H9 (cell line): ENCODE data around the gene TAF11L7. TPM values are rescaled to one million over a fixed set of nuclear protein-coding genes. Genes with fewer than 3 reads are reported as not detected.
"Not testable (repeated sequence)": the region's sequence is repeated elsewhere in the genome, so short reads cannot be mapped to it uniquely, and the experiment has no call there.

Source experiments
- DNase-seq: peaks from one replicate; pipeline ENCODE4 v3.0.0-alpha.2; 2017
- H2AFZ ChIP-seq: one replicate; pipeline ENCODE4 v1.6.1; 2013; ENCODE audit warnings: mild to moderate bottlenecking, low read length, control low read depth, moderate library complexity
- H2AK5ac ChIP-seq: 2 replicates; pipeline ENCODE4 v1.6.1; 2013; ENCODE audit warnings: low read length, control low read depth, mixed read lengths; ENCODE audit not compliant: insufficient read length
- H2BK120ac ChIP-seq: one replicate; pipeline ENCODE4 v1.6.1; 2013; ENCODE audit warnings: low read depth, mild to moderate bottlenecking, low read length, control low read depth, inconsistent platforms; ENCODE audit not compliant: poor library complexity, severe bottlenecking
- H2BK12ac ChIP-seq: 2 replicates; pipeline ENCODE4 v1.6.1; 2013; ENCODE audit warnings: low read length, control low read depth, mixed read lengths, low read depth; ENCODE audit not compliant: insufficient read length
- H2BK15ac ChIP-seq: 2 replicates; pipeline ENCODE4 v1.6.1; 2013; ENCODE audit warnings: low read depth, low read length, control low read depth
- H2BK20ac ChIP-seq: one replicate; pipeline ENCODE4 v1.6.1; 2013; ENCODE audit warnings: low read depth, mild to moderate bottlenecking, low read length, control low read depth, inconsistent platforms; ENCODE audit not compliant: poor library complexity, severe bottlenecking
- H2BK5ac ChIP-seq: 2 replicates; pipeline ENCODE4 v1.6.1; 2013; ENCODE audit warnings: low read length, control low read depth, mixed read lengths; ENCODE audit not compliant: insufficient read length
- H3K14ac ChIP-seq: 2 replicates; pipeline ENCODE4 v1.6.1; 2013; ENCODE audit warnings: low read length, control low read depth; ENCODE audit not compliant: insufficient read depth
- H3K18ac ChIP-seq: 2 replicates; pipeline ENCODE4 v1.6.1; 2013; ENCODE audit warnings: low read depth, mild to moderate bottlenecking, mixed read lengths, low read length, control low read depth; ENCODE audit not compliant: insufficient read length
- H3K23ac ChIP-seq: 2 replicates; pipeline ENCODE4 v1.6.1; 2013; ENCODE audit warnings: low read length, control low read depth, mixed read lengths, low read depth; ENCODE audit not compliant: insufficient read length
- H3K23me2 ChIP-seq: 2 replicates; pipeline ENCODE4 v1.6.1; 2013; ENCODE audit warnings: low read depth, mild to moderate bottlenecking, mixed read lengths, low read length, control low read depth; ENCODE audit not compliant: insufficient read length, poor library complexity, severe bottlenecking
- H3K27ac ChIP-seq: 2 replicates; pipeline ENCODE4 v1.5.1; 2013; ENCODE audit warnings: low read length, control low read depth, mixed read lengths, low read depth; ENCODE audit not compliant: insufficient read length
- H3K27me3 ChIP-seq: 2 replicates; pipeline ENCODE4 v1.6.1; 2013; ENCODE audit warnings: low read length, control low read depth, inconsistent platforms; ENCODE audit not compliant: insufficient read depth
- H3K4ac ChIP-seq: 2 replicates; pipeline ENCODE4 v1.6.1; 2013; ENCODE audit warnings: low read depth, mild to moderate bottlenecking, control low read depth, inconsistent platforms, low read length, moderate library complexity
- H3K4me1 ChIP-seq: 2 replicates; pipeline ENCODE4 v1.6.1; 2013; ENCODE audit warnings: low read length, control low read depth, inconsistent platforms; ENCODE audit not compliant: insufficient read depth
- H3K4me2 ChIP-seq: 2 replicates; pipeline ENCODE4 v1.6.1; 2013; ENCODE audit warnings: low read length, control low read depth, mixed read lengths; ENCODE audit not compliant: insufficient read length, insufficient read depth
- H3K56ac ChIP-seq: 2 replicates; pipeline ENCODE4 v1.6.1; 2013; ENCODE audit warnings: low read depth, mild to moderate bottlenecking, mixed read lengths, low read length, control low read depth; ENCODE audit not compliant: insufficient read length
- H3K79me1 ChIP-seq: 2 replicates; pipeline ENCODE4 v1.6.1; 2013; ENCODE audit warnings: low read depth, mild to moderate bottlenecking, moderate library complexity, low read length, control low read depth, inconsistent platforms; ENCODE audit not compliant: insufficient read depth, poor library complexity, severe bottlenecking
- H3K79me2 ChIP-seq: 2 replicates; pipeline ENCODE4 v1.6.1; 2013; ENCODE audit warnings: low read length, control low read depth, inconsistent platforms; ENCODE audit not compliant: insufficient read depth
- H3K9ac ChIP-seq: 2 replicates; pipeline ENCODE4 v1.6.1; 2013; ENCODE audit warnings: low read length, control low read depth, mixed read lengths; ENCODE audit not compliant: insufficient read length; ENCODE audit errors: extremely low read depth
- H3K9me3 ChIP-seq: one replicate; pipeline ENCODE4 v1.6.1; 2013; ENCODE audit warnings: low read depth, low read length, inconsistent platforms; ENCODE audit not compliant: control insufficient read depth
- H3T11ph ChIP-seq: one replicate; pipeline ENCODE4 v1.6.1; 2013; ENCODE audit warnings: mild to moderate bottlenecking, low read length, control low read depth, inconsistent platforms
- H4K20me1 ChIP-seq: one replicate; pipeline ENCODE4 v1.6.1; 2013; ENCODE audit not compliant: control insufficient read depth, insufficient read length, insufficient read depth
- H4K5ac ChIP-seq: 2 replicates; pipeline ENCODE4 v1.6.1; 2013; ENCODE audit warnings: low read depth, mild to moderate bottlenecking, mixed read lengths, low read length, control low read depth; ENCODE audit not compliant: insufficient read length
- H4K8ac ChIP-seq: replicated peaks from 2 replicates; pipeline ENCODE4 v1.6.1; 2013; ENCODE audit warnings: low read length, control low read depth, mixed read lengths, low read depth; ENCODE audit not compliant: insufficient read length
- H4K91ac ChIP-seq: 2 replicates; pipeline ENCODE4 v1.6.1; 2013; ENCODE audit warnings: low read depth, mild to moderate bottlenecking, moderate library complexity, mixed read lengths, low read length, control low read depth; ENCODE audit not compliant: insufficient read length
- H3K27ac Mint-ChIP-seq, 3 experiments: 2 replicates in 2 of 3; 3 replicates in 1 of 3; pipeline ENCODE4 v1.8.0; 2020 to 2021; ENCODE audit warnings: mixed read lengths in 3 of 3, mild to moderate bottlenecking in 1 of 3, moderate library complexity in 1 of 3
- H3K27me3 Mint-ChIP-seq: 2 replicates; pipeline ENCODE4 v1.8.0; 2021; ENCODE audit warnings: low read depth, mild to moderate bottlenecking, moderate library complexity, mixed read lengths
- H3K36me3 Mint-ChIP-seq, 3 experiments: 2 replicates in 2 of 3; 3 replicates in 1 of 3; pipeline ENCODE4 v1.8.0; 2020 to 2021; ENCODE audit warnings: low read depth in 3 of 3, mixed read lengths in 3 of 3; ENCODE audit not compliant: insufficient read depth in 1 of 3
- H3K4me1 Mint-ChIP-seq, 2 experiments: 2 replicates each; pipeline ENCODE4 v1.8.0; 2020; ENCODE audit warnings: mixed read lengths in 2 of 2
- H3K4me3 Mint-ChIP-seq, 2 experiments: 2 replicates in 1 of 2; 3 replicates in 1 of 2; pipeline ENCODE4 v1.8.0; 2020 to 2021; ENCODE audit warnings: mild to moderate bottlenecking in 2 of 2, mixed read lengths in 2 of 2, moderate library complexity in 1 of 2
- H3K9me3 Mint-ChIP-seq, 2 experiments: 2 replicates in 1 of 2; 3 replicates in 1 of 2; pipeline ENCODE4 v1.8.0; 2020; ENCODE audit warnings: mild to moderate bottlenecking in 2 of 2, mixed read lengths in 2 of 2, moderate library complexity in 1 of 2
- WGBS: extraction: QIAGEN DNeasy Blood & Tissue Kit; methylation state at CpG from one replicate; pipeline ENCODE4 v1.1.7; 2013; ENCODE audit warnings: missing lambda C conversion rate, low lambda C conversion rate, mixed read lengths; ENCODE audit not compliant: insufficient read length; ENCODE audit errors: extremely low coverage; 5-methylcytosine and 5-hydroxymethylcytosine counted together
- total RNA-seq: library from RNA; stranded (reverse); gene quantifications from 2 replicates; pipeline ENCODE4 v1.2.1, GENCODE V29; 2021
- TF ChIP-seq, protein P1 (sequence below): fragments of 200-600 bp; sonication (generic); conservative IDR thresholded peaks from 3 replicates; pipeline ENCODE4 v1.8.0; 2021; ENCODE audit warnings: antibody characterized with exemption, mild to moderate bottlenecking

Gene TAF11L7
- total RNA-seq, 1 experiment from 2014 or later = not detected

DNA sequence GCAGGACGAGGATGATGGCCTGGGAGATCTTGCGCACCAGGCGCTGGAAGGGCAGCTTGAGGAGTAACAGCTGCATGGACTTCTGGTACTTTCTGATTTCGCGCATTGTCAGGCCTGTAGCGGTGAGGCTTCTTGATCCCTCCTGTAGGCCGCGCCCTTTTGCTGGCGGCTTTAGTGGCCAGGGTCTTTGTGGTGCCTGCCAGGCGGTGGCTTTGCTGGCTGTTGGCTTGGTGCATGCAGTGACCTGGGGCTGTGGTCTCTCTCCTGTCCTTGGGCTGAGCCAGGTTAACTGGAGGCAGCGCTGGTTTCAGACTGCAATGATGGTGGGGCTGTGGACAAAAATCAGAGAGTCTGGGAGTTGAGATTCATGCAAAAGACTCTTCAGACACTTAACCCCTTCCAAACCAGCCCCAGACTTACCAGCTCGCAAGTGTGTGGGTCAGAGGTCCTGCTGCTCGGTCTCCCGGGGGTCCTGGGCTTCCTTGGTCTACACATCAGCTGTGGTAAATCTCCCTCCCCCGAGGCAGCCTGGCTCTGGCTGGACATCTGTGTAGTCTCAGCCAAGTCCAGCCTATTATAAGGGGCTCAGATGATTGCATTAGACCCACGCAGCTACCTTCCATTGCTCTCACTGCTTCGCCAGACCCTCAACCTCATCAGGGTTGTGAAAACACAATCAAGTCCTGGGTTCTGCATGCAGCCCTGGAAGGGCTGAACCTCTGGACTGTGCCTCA lies 29.5 kb upstream of the TAF11L7 start:
- Mint-ChIP-seq H3K27me3 (no peaks in the 10 kb centered on the region), H3K9me3 (no peaks in the 10 kb centered on the region), H3K4me3 (no peak overlapping the region), H3K36me3 (no peaks in the 10 kb centered on the region), H3K27ac (no peak overlapping the region), H3K4me1 (no peaks in the 10 kb centered on the region)
- H2BK5ac ChIP-seq = no peak overlapping the region
- H2BK20ac ChIP-seq = no peak overlapping the region
- WGBS = no CpG with 5 or more reads among the region's 17 CpGs
- H3K56ac ChIP-seq = no peak overlapping the region
- no peak overlapping the region for H3K9ac ChIP-seq
- H3K4me2 ChIP-seq = no peak overlapping the region
- no peak overlapping the region for H3K23ac ChIP-seq
- no peaks in the 10 kb centered on the region for H3K23me2 ChIP-seq
- no peak overlapping the region for H3K18ac ChIP-seq
- DNase-seq = no peak
- H2BK12ac ChIP-seq = no peak overlapping the region
- H3K4ac ChIP-seq = no peak overlapping the region
- no peaks in the 10 kb centered on the region for H3K9me3 ChIP-seq
- no peak overlapping the region for H3K14ac ChIP-seq
- H2AK5ac ChIP-seq = no peak overlapping the region
- H3K4me1 ChIP-seq = no peaks in the 10 kb centered on the region
- no peak overlapping the region for H3T11ph ChIP-seq
- H2BK120ac ChIP-seq = no peak overlapping the region
- H4K8ac ChIP-seq = no peak overlapping the region
- H3K27ac ChIP-seq = no peak overlapping the region
- no peaks in the 10 kb centered on the region for H3K79me2 ChIP-seq
- no peaks in the 10 kb centered on the region for H4K20me1 ChIP-seq
- TF ChIP-seq, protein P1, sequence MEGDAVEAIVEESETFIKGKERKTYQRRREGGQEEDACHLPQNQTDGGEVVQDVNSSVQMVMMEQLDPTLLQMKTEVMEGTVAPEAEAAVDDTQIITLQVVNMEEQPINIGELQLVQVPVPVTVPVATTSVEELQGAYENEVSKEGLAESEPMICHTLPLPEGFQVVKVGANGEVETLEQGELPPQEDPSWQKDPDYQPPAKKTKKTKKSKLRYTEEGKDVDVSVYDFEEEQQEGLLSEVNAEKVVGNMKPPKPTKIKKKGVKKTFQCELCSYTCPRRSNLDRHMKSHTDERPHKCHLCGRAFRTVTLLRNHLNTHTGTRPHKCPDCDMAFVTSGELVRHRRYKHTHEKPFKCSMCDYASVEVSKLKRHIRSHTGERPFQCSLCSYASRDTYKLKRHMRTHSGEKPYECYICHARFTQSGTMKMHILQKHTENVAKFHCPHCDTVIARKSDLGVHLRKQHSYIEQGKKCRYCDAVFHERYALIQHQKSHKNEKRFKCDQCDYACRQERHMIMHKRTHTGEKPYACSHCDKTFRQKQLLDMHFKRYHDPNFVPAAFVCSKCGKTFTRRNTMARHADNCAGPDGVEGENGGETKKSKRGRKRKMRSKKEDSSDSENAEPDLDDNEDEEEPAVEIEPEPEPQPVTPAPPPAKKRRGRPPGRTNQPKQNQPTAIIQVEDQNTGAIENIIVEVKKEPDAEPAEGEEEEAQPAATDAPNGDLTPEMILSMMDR = no peak
- H2AFZ ChIP-seq = no peak overlapping the region
- no peak overlapping the region for H4K91ac ChIP-seq
- no peaks in the 10 kb centered on the region for H3K27me3 ChIP-seq
- H2BK15ac ChIP-seq = no peak overlapping the region
- H4K5ac ChIP-seq = no peak overlapping the region
- no peaks in the 10 kb centered on the region for H3K79me1 ChIP-seq

DNA sequence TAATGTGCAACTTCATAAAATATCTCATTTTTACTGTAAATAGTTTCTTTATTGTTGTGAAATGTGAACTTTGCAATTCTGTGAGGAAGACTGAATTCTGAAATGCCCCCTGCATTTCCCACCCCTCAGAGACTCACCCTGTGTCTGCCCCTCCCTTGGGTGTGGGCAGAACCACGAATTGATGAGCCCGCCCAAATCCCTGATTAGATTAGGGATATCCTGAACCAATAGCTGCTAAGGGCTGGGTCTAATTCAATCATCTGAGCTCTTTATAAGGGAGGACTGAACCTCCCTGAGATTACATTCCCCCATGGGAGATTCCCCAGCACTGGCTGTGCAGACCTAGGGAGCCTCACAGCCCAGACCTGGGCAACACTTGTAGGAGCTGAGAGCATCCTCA lies 24.5 kb upstream of the TAF11L7 start, which contains the start of gene TAF11L12:
TAF11L12 (plus strand) TSS at position 301 of the 400 bp plus-strand sequence.
- H3K79me1 ChIP-seq, H3K23me2 ChIP-seq, H3K9ac ChIP-seq, H2AFZ ChIP-seq, H3K27me3 ChIP-seq, H2BK5ac ChIP-seq, H2BK20ac ChIP-seq, H3K79me2 ChIP-seq, H4K91ac ChIP-seq, H3K23ac ChIP-seq, H2AK5ac ChIP-seq, H3K4me1 Mint-ChIP-seq, H3K4me2 ChIP-seq, H3K9me3 Mint-ChIP-seq, H3K36me3 Mint-ChIP-seq, H3K4me3 Mint-ChIP-seq, H3K18ac ChIP-seq, H3K27ac ChIP-seq, H3K14ac ChIP-seq, H2BK15ac ChIP-seq, H4K20me1 ChIP-seq, H3K4me1 ChIP-seq, H3K9me3 ChIP-seq, H2BK12ac ChIP-seq, H3T11ph ChIP-seq, H4K5ac ChIP-seq, DNase-seq, H3K4ac ChIP-seq, H3K56ac ChIP-seq, H4K8ac ChIP-seq, H3K27me3 Mint-ChIP-seq, H2BK120ac ChIP-seq: not testable (repeated sequence)
- no CpG with 5 or more reads among the region's 2 CpGs for WGBS
- peak within 1 kb of the TSS in 1 of 3 experiments; percentile 75; a peak in 2 of 7 replicates for H3K27ac Mint-ChIP-seq
